ENCODE measurements around the gene APBB1.

GRCh38 chr11:6391537-6392134 is 27.3 kb downstream of the APBB1 start:
- no peak for TF ChIP-seq RFX5 (IDR thresholded peaks at IDR 0.05)
- no peak for TF ChIP-seq EP300 (IDR thresholded peaks at IDR 0.05)
- TF ChIP-seq KDM1A (IDR thresholded peaks at IDR 0.05; ENCODE audit: low read depth): no peak
- TF ChIP-seq, protein P1, sequence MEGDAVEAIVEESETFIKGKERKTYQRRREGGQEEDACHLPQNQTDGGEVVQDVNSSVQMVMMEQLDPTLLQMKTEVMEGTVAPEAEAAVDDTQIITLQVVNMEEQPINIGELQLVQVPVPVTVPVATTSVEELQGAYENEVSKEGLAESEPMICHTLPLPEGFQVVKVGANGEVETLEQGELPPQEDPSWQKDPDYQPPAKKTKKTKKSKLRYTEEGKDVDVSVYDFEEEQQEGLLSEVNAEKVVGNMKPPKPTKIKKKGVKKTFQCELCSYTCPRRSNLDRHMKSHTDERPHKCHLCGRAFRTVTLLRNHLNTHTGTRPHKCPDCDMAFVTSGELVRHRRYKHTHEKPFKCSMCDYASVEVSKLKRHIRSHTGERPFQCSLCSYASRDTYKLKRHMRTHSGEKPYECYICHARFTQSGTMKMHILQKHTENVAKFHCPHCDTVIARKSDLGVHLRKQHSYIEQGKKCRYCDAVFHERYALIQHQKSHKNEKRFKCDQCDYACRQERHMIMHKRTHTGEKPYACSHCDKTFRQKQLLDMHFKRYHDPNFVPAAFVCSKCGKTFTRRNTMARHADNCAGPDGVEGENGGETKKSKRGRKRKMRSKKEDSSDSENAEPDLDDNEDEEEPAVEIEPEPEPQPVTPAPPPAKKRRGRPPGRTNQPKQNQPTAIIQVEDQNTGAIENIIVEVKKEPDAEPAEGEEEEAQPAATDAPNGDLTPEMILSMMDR (IDR thresholded peaks at IDR 0.05): no peak
- TF ChIP-seq ESRRA (IDR thresholded peaks at IDR 0.05; ENCODE audit: borderline replicate concordance, low read length): no peak
- TF ChIP-seq TP53 (CRISPR knock-in tag; IDR thresholded peaks at IDR 0.05): no peak

All from A549 (cell line).